Measurements from ENCODE around the gene CLMN. TPM values are rescaled to one million over a fixed set of nuclear protein-coding genes. Genes with fewer than 3 reads are reported as not detected.

The CLMN gene
- total and polyA plus RNA-seq, 2 donors (not counting 3 experiments of a cell fraction or from before 2014, with no cell fraction given) = 0.72 to 9.6 TPM

DNA sequence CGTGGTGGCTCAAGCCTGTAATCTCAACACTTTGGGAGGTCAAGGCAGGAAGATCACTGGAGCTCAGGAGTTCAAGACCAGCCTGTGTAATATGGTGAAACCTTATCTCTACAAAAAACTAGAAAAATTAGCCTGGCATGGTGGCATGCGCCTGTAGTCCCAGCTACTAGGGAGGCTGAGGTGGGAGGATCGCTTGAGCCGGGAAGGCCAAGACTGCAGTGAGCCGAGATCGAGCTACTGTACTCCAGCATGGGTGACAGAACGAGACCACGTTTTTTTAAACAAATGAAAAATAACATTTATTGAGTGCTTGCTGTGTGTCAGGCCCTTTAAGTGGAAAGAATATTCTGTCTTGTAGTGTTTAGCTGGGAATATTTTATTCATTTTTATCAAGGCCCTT, 26.6 kb upstream of the CLMN start:
- dilution Hi-C loops (cut with MboI; ENCODE audit: extremely low pct_ligation_motif_present, low sequenced_read_pairs) = no loop called here
- DNase-seq (ENCODE audit: low read depth, low spot score) = no peak
- H3K27me3 ChIP-seq (ENCODE audit: control insufficient read depth in 2 of 2, insufficient read depth in 2 of 2, low read length in 2 of 2) = no peaks in the 10 kb centered on the region
- no peak overlapping the region for H3K9ac ChIP-seq (replicated peaks; ENCODE audit: extremely low read depth, insufficient read depth, low read length)
- H3K9me1 ChIP-seq (replicated peaks; ENCODE audit: control insufficient read depth, extremely low read depth, insufficient read depth, low read length) = no peaks in the 10 kb centered on the region
- POLR2A ChIA-PET = no interaction called here
- H3K9me3 ChIP-seq (replicated peaks; ENCODE audit: control insufficient read depth, insufficient read depth, low read length) = no peaks in the 10 kb centered on the region
- intact Hi-C loops (cut with micrococcal nuclease) = no loop called here
- no TSS peak for BruUV-seq (replicated peaks)
- H3K4me1 ChIP-seq (ENCODE audit: control insufficient read depth, extremely low read depth, insufficient read depth, low read length) = no peaks in the 10 kb centered on the region
- no peak for FAIRE-seq
- H4K20me1 ChIP-seq (replicated peaks; ENCODE audit: control insufficient read depth, extremely low read depth, insufficient read depth, low read length) = no peaks in the 10 kb centered on the region
- TF ChIP-seq POLR2AphosphoS5 (IDR thresholded peaks at IDR 0.05; ENCODE audit: insufficient read depth, low read depth, low read length) (no peak), MYC (IDR thresholded peaks at IDR 0.05; ENCODE audit: low read depth, low read length) (no peak), GATA2 (IDR thresholded peaks at IDR 0.05; ENCODE audit: insufficient read depth, insufficient read length, low read depth, low read length) (no peak), EZH2 (IDR thresholded peaks at IDR 0.05; ENCODE audit: borderline replicate concordance, low read depth, low read length, severe bottlenecking) (no peak), POLR2A (IDR thresholded peaks at IDR 0.05; ENCODE audit: low read depth, low read length) (no peak), FOS (IDR thresholded peaks at IDR 0.05; ENCODE audit: borderline replicate concordance, insufficient read depth, low read length) (no peak), JUN (IDR thresholded peaks at IDR 0.05; ENCODE audit: borderline replicate concordance, insufficient read depth, insufficient read length, low read depth) (no peak)
- TF ChIP-seq, protein P1, sequence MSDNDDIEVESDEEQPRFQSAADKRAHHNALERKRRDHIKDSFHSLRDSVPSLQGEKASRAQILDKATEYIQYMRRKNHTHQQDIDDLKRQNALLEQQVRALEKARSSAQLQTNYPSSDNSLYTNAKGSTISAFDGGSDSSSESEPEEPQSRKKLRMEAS (IDR thresholded peaks at IDR 0.05; ENCODE audit: insufficient read depth, insufficient read length) = no peak
- TF ChIP-seq, protein P2, sequence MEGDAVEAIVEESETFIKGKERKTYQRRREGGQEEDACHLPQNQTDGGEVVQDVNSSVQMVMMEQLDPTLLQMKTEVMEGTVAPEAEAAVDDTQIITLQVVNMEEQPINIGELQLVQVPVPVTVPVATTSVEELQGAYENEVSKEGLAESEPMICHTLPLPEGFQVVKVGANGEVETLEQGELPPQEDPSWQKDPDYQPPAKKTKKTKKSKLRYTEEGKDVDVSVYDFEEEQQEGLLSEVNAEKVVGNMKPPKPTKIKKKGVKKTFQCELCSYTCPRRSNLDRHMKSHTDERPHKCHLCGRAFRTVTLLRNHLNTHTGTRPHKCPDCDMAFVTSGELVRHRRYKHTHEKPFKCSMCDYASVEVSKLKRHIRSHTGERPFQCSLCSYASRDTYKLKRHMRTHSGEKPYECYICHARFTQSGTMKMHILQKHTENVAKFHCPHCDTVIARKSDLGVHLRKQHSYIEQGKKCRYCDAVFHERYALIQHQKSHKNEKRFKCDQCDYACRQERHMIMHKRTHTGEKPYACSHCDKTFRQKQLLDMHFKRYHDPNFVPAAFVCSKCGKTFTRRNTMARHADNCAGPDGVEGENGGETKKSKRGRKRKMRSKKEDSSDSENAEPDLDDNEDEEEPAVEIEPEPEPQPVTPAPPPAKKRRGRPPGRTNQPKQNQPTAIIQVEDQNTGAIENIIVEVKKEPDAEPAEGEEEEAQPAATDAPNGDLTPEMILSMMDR (IDR thresholded peaks at IDR 0.05; ENCODE audit: extremely low read depth in 1 of 2, insufficient read depth in 1 of 2, low read depth in 1 of 2, low read length in 2 of 2) = no peak
- H3K4me3 ChIP-seq (replicated peaks in 1 of 3; ENCODE audit: insufficient read depth in 1 of 3, low read depth in 1 of 3, low read length in 3 of 3) = no peak overlapping the region
- H3K27ac ChIP-seq (ENCODE audit: insufficient read depth, low read depth, low read length) = no peak overlapping the region
- H3K4me2 ChIP-seq (ENCODE audit: insufficient read depth, low read length) = no peak overlapping the region
- no peak overlapping the region for H2AFZ ChIP-seq (ENCODE audit: low read depth, low read length)
- H3K36me3 ChIP-seq (ENCODE audit: control insufficient read depth in 2 of 2, extremely low read depth in 1 of 2, insufficient read depth in 2 of 2, low read length in 2 of 2) = no peaks in the 10 kb centered on the region
- CTCF ChIA-PET = interaction anchor here (1.6 kb wide), 1 partner anchor 15 kb away, joined by 8 read pairs; no protein-coding TSS in a partner anchor
- H3K79me2 ChIP-seq (ENCODE audit: control insufficient read depth, insufficient read depth, low read length) = no peaks in the 10 kb centered on the region
